ENCODE results near the gene C15orf39.
"Not testable (repeated sequence)": the region's sequence is repeated elsewhere in the genome, so short reads cannot be mapped to it uniquely, and the experiment has no call there.

The C15orf39 gene

DNA sequence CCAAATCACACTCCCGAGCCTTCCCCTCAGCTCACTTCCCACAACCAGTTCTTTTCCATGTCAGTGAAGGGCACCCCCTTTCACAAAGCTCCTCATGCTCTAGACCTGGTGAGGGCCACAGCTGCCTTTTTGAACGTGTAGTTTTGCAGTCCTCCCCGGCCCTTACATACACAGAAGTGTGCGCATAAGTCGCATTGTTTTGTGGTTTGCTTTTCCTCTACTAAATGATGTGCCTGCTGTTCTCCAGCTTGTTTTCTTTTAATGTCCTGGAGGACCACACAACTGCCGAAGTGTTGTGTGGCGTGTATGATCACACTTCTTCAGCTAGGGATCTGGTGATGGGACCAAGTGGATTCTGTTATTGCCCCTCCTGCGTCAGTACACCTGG, 7.6 kb downstream of the C15orf39 start:
- DNase-seq (ENCODE audit: low read depth in 4 of 4, low spot score in 1 of 4) = no peak

DNA sequence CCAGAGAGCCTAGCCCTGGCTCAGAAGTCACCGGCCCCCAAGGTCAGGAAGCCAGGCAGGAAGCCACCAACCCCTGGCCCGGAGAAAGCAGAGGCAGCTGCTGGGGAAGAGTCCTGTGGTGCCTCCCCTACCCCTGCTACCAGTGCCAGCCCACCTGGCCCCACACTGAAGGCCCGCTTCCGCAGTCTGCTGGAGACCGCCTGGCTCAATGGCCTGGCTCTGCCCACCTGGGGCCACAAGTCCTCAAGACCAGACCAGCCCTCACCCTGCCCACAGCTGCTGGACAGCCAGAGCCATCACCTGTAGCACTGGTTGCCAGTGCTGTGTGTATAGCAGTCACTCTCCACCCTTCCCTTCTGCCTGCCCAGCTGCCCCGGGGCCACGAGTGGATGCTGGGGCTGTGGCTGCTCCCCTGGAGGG, 9.1 kb downstream of the C15orf39 start:
- no peak for DNase-seq (ENCODE audit: low read depth in 4 of 4, low spot score in 1 of 4)

DNA sequence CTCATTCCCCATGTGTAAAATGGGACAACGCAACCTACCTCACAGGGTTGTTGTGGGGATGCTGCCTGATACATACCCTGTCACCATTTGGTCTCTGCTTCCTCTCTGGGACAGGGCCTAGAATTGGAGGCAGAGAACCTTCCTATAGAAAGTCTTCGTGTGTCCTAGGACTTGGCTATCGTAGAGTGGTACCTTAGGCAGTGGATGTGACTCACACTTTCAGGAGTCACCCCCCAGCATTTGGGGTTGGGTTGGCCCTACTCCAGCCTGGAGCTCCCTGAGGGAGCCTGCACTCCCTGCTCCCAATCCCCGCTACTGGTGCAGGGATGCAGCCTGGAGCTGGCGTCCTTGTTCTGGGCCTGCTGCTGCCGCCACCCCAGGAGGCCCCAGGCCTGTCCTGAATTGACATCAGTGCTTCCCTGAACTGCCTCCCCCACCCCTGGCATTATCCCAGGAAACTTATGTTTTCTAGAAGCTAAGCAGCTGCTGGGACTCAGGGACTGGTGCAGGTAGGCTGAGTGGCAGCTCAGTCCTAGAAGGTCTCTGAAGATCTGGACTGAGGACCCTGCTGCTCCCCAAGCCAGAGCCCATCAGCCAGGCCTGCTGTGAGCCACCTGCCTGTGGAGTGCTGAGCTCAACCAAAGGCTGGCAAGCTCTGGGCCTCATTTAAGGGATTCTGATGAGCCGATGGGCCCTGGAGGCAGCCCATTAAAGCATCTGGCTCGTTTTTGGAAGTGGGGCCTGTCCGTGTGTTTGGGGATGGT, 9.9 kb downstream of the C15orf39 start:
- no peak for DNase-seq (ENCODE audit: low read depth in 4 of 4, low spot score in 1 of 4)

DNA sequence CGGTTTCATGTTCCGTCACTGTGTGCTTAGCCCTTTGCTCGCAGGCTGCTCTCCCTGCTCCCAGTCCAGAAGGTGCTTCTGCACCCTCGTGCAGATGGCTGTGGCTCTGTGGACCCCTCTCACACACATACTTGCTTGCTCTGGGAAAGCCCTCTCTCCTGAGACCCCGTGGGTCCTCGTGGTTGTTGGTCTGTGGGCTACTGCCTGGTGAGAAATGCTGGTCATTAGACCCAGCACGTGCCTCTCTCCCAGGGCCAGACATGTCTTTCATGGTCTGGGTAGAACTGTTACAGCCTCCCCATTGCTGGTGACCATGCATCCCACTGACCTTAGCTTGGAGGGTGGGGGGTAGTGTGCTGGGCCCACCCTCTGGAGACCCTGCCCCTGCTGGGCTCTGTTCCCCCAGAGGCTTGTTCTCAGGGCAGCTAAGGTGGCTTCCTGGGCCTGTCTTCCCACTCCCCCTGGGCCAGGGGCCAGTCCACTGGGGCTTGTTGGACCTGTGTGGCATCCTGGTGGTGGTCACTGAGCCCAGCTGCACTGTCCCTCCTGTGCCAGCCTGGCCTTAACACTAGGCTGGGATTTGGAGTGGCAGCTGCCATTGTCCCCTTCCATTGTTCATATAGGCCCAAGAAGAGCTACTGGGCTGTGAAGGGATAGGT, 10.6 kb downstream of the C15orf39 start:
- no peak for DNase-seq (ENCODE audit: low read depth in 4 of 4, low spot score in 1 of 4)

DNA sequence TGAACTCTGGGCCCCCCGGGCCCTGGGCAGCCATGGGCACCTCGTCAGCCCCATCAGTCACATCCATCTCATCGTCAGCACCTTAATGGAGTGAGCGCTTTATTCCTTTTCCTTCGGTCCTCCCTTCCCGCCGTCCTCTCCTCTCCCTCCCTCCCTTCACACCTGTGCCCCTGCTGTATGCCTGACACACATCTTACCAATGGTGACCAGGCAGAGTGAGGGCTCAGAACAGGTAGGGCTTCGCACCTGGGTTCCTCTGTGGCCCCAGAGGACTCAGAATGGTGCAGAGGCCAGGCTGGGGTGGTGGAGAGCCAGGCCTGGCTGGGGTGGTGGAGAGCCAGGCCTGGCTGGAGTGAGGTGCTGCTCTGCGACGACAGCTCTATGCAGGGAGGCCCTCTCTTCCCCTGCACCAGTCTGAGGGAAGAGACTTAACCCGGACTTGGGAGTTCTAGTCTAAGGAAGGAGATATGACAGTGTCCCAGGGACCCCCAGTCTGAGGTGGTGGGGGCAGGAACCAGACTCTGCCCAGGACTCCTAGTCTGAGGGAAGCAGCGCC, 11.6 kb downstream of the C15orf39 start:
- no peak for DNase-seq (ENCODE audit: low read depth in 4 of 4, low spot score in 1 of 4)

DNA sequence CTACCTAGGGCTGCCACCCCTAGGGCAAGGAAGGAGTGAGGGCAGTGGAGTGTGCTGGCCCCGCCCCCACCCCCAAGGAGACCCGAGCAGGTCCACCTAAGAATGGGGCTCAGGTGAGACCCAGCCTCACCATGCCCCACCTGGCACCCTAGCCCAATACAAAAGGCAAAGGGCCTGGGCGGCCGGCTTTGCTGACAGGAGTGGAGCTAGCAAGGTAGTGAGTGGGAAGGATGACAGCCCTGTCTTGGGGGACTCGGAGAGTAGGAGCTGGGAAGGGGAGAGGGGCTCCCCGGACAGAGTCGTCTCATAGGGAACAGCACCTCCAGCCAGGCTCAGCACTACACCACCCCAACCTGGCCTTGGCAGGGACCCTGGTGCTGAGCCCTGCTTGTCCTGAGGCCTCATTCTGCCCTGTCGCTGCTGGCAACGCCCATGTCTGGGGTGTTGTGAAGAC, 12.1 kb downstream of the C15orf39 start:
- no peak for DNase-seq (ENCODE audit: low read depth in 4 of 4, low spot score in 1 of 4)

DNA sequence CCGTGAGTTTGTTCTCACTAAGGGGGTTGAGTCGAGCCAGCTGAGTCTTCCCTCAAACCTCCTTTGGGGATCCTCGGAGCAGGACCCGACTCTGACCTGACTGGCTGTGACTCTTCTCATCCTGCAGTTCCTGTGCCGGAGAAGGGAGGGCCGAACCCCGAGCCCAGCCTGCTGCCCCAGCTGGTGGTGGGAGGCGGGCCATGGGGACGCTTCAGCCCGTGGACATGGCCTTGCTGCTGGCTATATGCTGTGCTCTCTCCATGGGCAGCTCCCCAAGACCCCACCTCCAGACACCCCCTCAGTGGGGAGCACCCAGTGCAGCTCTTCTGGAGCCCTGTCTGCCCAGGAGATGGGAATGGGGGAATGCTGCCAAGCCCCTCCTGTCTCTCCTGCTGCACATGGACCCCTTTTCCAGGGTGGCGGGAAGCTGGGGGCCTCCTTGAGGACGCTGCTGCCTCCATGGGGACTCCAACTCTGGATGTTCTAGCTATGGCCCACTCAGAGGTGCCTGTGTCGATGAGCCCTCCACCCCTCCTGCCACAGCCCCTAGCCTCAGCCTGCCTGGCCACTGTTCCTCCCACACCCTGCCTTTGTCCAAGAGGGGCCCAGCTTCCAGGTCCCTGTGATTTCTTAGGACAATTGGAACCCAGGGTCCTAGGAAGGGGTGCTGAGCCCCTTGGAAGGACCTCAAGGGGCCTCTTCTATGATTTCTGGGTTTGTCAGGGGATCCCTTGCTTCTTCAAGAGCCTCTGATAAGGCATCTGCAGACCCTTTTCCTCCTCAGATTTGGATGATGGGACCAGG, 12.8 kb downstream of the C15orf39 start:
- no peak for DNase-seq (ENCODE audit: low read depth in 4 of 4, low spot score in 1 of 4)

DNA sequence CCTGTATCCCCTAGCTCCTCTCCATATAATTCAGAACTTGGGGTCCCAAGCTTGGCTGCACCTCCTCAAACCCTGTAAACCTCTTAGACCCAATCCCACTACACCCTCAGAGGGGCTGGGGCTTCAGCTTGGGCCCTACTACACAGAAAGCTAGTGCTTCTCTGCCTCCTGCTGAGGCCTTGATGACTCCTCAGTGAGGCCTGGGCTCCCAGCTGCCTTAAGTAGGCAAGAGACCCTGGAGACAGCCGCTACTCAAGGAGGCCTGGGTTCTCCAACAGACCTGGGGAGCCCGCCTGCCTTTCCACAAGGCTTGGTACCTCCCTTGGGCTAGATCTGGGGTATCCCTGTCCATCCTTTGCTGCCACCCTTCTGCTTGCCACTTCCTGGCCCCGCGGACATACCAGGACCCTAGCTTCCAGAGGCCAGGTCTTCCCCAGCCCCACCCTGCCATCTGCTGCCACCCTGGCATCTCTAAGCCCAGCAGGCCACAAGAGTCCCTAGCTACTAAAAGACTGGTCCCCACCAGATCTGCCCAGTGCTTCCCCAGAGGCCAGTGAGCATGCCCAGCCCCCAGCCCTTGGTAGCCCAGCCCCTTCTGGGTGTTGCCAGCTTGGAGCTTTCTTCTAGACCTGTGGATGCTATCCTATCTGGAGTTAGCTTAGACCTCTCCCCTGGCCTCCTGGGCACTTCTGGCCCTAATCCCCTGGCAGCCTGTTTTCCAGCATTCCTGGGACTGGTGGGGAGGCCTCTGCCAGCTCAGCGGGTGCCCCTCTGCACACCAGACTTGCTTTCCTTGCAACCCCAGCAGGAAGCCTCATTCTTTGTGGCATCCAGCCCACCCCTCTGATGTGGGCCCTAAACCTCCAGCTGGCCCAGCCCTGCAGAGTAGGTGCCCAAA, 13.7 kb downstream of the C15orf39 start:
- no peak for DNase-seq (ENCODE audit: low read depth in 4 of 4, low spot score in 1 of 4)

DNA sequence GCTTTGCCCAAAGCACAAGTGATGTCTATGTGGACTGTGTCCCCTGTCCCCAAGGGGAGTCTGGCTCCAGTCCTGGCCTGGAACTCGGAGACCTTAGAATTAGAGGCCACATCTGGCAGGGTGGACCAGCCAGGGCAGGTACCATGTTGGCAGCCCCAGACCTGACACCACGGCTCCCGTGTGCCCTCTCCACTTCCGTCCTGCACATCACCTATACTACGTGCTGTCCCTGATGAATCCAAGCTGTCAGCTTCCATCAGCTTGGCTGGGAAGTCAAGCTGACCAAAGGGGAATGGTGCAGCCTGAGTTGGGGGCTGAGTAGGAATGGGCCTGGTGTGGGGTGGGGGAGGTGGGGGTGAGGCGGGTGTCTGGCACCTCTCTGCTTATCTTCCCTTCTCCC, 15.3 kb downstream of the C15orf39 start:
- DNase-seq (ENCODE audit: low read depth in 4 of 4, low spot score in 1 of 4) = no peak

DNA sequence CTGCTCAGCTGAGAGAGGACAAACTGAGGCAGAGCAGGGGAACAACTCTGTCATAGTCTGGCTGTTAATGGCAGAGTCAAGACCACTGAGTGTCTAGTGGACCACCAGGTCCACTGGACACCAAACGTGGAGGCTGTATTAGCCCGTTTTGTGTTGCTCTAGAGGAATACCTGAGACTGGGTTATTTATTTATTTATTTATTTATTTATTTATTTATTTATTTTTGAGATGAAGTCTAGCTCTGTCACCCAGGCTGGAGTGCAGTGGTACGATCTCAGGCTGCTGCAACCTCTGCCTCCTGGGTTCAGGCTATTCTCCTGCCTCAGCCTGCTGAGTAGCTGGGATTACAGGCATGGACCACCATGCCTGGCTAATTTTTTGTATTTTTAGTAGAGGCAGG, 15.9 kb downstream of the C15orf39 start:
- not testable (repeated sequence) for DNase-seq (ENCODE audit: low read depth in 4 of 4, low spot score in 1 of 4)

DNA sequence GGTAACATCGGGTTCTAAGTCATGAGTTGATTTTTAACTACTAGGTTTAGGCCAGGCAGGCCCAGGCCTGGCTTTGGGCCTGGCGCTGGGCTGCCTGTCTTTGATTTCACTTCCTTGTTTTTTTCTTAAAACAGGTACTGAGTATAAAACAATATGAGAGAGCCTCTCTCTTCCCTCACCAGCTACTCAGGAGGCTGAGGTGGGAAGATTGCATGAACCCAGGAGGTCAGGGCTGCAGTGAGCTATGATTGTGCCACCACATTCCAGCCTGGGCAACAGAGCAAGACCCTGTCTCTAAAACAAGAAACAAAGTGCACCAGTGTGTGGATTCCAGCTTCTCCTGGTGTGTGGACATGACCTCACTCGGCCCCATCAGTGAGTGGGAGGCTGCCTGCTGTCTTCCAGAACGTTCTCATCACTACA, 17.8 kb downstream of the C15orf39 start:
- DNase-seq (ENCODE audit: low read depth in 4 of 4, low spot score in 1 of 4) = not testable (repeated sequence)

DNA sequence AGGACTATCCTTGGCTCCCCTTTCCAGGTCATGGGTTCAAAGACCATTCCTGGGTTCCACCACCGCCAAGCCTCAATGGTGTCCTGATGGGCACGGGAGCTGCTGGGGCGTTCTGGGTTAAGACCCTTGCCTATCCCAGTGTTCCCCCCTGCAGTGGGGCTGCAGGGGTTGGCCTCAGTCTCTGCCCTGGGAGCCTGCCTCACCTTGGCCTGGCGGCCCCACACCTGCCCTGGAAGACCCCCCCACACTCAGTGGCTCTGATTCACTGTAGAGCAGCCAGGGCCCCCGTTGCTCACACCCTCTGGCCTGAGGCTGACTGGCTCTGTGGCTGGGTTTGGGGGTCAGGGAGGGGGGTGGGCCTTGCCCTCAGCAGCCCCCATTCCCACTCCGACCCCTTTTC, 22.0 kb downstream of the C15orf39 start:
- no peak for DNase-seq (ENCODE audit: low read depth in 4 of 4, low spot score in 1 of 4)

DNA sequence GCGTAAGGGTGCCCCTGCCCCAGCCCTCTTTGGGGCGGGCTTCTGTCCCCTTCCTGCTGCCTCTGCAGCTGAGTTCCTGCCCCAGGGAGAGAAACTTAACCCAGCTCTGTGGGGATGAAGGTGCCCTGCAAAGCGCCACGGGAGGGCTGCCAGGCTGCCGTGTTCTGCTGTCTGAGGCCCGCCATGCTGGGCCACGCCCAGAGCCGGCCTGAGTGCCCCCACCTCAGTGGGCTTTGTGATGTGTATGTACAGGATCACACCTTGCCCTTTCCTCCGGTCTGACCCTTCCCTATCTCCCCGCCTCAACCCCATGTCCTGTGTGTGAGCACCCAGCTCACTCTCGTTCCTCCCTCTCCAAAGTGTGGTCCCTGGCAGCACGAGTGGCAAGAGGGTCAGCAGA, 22.6 kb downstream of the C15orf39 start:
- no peak for DNase-seq (ENCODE audit: low read depth in 4 of 4, low spot score in 1 of 4)

DNA sequence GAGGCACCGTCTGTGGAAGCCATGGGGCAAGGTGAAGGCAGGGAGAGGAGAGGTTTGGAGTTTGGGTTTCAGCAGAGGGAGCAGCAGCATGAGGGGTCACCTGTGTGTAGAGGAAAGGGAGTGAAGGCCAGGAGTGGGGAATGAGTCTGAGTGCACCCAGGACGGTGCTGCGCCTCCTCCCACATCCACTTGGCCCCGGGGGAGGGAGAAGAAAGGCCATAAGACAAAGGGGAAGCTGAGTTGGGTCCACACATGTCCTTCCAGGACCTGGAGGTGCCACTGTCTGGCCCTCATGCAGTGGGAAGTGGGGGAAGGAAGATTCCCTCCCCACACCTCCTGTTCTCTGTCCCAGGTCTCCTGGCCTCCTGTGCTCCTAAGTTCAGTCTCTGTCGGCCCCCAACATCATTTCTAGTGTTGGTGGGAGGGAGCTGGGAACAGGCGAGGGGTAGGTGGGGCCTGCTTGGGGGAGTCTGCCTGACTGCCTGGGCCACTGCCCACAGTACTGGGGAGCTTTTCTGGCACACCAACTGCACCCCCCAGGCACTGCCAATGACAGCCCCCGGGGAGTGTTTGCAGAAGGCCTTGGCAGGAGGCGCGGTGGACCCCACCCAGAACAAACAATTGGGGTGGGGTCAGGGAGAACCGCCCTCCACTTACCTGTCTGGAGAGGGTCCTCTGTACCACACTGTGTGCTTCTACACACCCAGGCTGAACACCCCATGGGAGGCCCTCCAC, 23.6 kb downstream of the C15orf39 start:
- not testable (repeated sequence) for DNase-seq (ENCODE audit: low read depth in 4 of 4, low spot score in 1 of 4)

DNA sequence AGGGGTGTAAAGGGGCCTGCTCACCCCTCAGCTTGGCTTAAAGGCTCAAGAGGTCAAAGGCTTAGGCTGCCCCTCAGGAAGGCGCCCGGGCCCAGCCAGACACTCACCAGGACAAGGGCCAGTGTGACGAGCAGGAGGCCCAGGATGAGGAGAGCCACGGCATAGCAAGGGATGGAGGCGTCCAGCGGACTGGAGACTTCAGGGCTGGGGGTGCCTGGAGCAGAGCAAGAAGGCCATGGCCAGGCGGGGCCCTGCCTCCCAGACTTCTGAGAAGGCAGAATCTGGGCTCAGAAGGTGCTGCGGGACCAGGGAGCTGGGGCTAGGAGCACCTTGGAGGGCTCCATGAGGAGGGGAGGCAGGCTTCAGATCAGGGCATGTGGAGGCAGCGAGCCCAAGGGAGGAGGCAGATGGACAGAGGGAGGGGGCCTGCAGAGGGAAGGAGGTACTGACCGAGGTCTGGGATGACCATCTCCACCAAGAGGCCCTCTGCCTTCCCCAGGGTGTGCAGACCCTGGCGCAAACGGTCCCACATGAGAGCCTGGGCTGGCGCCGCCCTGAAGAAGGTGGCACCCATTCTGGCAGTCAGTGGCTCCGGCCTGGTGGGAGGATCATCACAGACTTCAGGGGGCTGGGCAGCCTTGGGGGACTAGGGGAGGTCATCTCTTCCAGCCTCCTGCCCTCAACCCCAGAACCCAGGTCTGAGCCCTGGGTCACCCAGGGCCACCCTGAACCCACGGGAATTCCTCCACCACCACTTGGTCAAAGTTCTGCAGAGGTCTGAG, 24.5 kb downstream of the C15orf39 start:
- no peak for DNase-seq (ENCODE audit: low read depth in 4 of 4, low spot score in 1 of 4)

DNA sequence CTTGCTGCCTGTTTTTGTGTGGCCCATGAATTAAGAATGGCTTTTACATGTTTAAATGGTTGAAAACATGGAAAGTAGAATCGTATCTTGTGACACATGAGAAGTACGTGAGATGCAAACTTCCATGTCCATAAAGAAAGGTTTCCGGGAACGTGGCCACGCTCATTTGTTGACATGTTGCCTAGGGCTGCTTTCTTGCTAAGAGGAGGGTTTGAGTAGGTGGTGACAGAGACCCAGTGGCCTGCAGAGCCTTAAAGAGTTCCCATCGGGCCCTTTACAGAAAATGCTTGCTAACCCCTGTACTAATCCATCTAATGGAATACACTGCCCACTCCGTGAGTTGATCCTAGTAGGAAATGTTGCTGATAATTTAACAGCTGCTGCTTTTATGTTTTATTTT, 25.4 kb downstream of the C15orf39 start:
- DNase-seq (ENCODE audit: low read depth in 4 of 4, low spot score in 1 of 4) = not testable (repeated sequence)

DNA sequence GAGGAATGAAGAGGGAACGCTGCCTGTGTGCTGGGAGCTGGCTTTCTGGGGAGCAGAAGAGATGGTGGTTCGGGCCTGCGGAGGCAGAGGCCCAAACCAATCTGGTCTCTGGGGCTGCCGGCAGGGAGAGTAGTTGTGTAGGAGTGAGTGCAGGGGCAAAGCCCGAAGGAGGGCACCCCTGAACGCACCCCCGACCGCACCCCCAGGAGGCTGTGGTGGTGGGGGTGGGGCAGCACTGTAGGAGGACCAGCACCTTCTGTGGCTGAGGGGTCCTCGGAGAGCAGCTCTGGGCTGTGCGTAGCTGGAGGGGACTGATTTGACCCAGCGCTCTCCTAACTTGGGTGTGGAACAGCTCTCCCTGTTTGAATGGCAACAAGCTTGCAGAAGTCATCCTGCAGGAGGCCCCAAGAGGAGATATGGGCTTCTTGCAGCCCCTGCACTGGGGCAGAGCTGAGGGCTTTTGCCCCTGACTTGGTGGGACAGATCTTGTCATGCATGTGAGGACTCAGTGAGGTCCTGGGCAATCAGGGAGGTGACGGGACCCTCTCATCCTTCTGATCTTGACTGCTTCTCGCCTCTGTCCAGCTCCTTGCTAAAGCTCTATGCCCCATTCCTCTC, 26.1 kb downstream of the C15orf39 start:
- DNase-seq (ENCODE audit: low read depth in 4 of 4, low spot score in 1 of 4) = no peak

DNA sequence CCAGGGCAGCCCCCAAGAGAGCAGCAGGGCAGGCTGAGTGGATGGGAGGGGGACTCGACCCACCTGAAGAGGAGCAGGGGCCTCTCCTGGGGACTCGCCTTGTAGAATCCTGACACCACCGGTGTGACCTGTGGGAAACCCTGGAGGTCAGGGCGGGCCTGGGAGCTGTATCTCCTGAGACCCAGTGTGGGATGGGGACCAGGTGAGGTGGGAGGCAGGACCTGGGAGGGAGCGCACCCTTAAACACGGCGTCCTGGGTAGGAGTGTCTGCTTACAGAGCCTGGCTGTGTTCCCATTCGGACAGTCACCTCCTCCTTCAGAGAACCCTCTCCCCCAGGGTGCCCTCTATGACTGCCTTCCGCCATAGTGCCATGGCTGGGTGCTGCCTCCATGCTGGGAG, 27.1 kb downstream of the C15orf39 start:
- no peak for DNase-seq (ENCODE audit: low read depth in 4 of 4, low spot score in 1 of 4)

Measured in stimulated activated CD4-positive, alpha-beta T cell treated with anti-CD3 and anti-CD28 coated beads, Interleukin-1b, Interleukin-23, amount 100 ng/mL, for 24 hours (primary cell).